ENCODE results near the gene ARHGEF11. TPM values are rescaled to one million over a fixed set of nuclear protein-coding genes. Genes with fewer than 3 reads are reported as not detected.

Gene ARHGEF11
- total and polyA plus RNA-seq, 12 donors, result 10.4 to 34.5 (median 26.8) TPM

- peaks cover 0 to 18% (median 0%) of the 10 kb centered on the region in 11 donors for H3K9me3 ChIP-seq
- DNase-seq, result peak; percentile 82 to 90
- no peak within 1 kb of the TSS for H3K27ac ChIP-seq
- WGBS, 2 donors, result 6 to 7% methylated on average over 71 of the region's 71 CpGs
- peak within 1 kb of the TSS in 6 of 10 donors; percentile 23 to 35 (median 26) for H3K4me3 ChIP-seq
- peak; percentile 93 to 97 (median 95) for ATAC-seq
- H3K27me3 ChIP-seq, result peaks cover 27 to 67% (median 51%) of the 10 kb centered on the region in 7 donors
- peaks cover 0 to 29% (median 4%) of the 10 kb centered on the region in 9 donors for H3K36me3 ChIP-seq
- intact Hi-C loops (cut with DNase I), result loop anchor here in 5 of 10 donors (1.0 to 10.0 kb wide), 8 partner anchors 28 to 236 kb away; partner anchors contain the start of genes ISG20L2 (in 1 of the 5), METTL25B (in 1 of the 5) and PEAR1 (in 1 of the 5)
- peak; percentile 72 to 96 (median 93) for TF ChIP-seq CTCF (IDR thresholded peaks at IDR 0.05)
- H3K4me1 ChIP-seq, result peaks cover 8 to 30% (median 22%) of the 10 kb centered on the region in 9 donors
These were observed 125.1 kb downstream of the ARHGEF11 start, which contains the start of gene LRRC71 for GRCh38 chr1:156920233-156921052. LRRC71 (plus strand) TSS chr1:156920632; CDS start chr1:156920804, 172 bp downstream.

- H3K27me3 ChIP-seq, result peaks cover 0 to 13% (median 0%) of the 10 kb centered on the region in 7 donors
These were observed 131.1 kb downstream of the ARHGEF11 start for GRCh38 chr1:156914440-156914856.

GRCh38 chr1:156913809-156914387 is 131.6 kb downstream of the ARHGEF11 start:
- Histone ChIP-seq H3K36me3 (peaks cover 0 to 89% (median 12%) of the 10 kb centered on the region in 9 donors), H3K4me1 (peaks cover 0 to 16% (median 6%) of the 10 kb centered on the region in 9 donors), H3K4me3 (no peak overlapping the region), H3K9me3 (peaks cover 0 to 18% (median 0%) of the 10 kb centered on the region in 11 donors), H3K27me3 (peaks cover 0 to 15% (median 0%) of the 10 kb centered on the region in 7 donors), H3K27ac (no peak overlapping the region)
- intact Hi-C loops (cut with DNase I), result no loop called here
- DNase-seq, result no peak
- no peak for ATAC-seq
- no peak for TF ChIP-seq CTCF (IDR thresholded peaks at IDR 0.05)
- 85 to 90% methylated on average over 13 of the region's 13 CpGs for WGBS, 2 donors

More at GRCh38 chr1:156914440-156914856, 131.1 kb downstream of the ARHGEF11 start:
- Histone ChIP-seq H3K9me3 (peaks cover 0 to 18% (median 0%) of the 10 kb centered on the region in 11 donors), H3K4me1 (peaks cover 0 to 13% (median 6%) of the 10 kb centered on the region in 9 donors), H3K4me3 (no peak overlapping the region), H3K36me3 (peaks cover 0 to 83% (median 12%) of the 10 kb centered on the region in 9 donors), H3K27ac (no peak overlapping the region)
- no peak for ATAC-seq
- no peak for DNase-seq
- TF ChIP-seq CTCF (IDR thresholded peaks at IDR 0.05), result no peak
- WGBS, 2 donors, result 78 to 84% methylated on average over 9 of the region's 9 CpGs
- intact Hi-C loops (cut with DNase I), result no loop called here

All from heart right ventricle (tissue), 16 donors.